ENCODE measurements around the gene KLRB1.
"Not testable (repeated sequence)": the region's sequence is repeated elsewhere in the genome, so short reads cannot be mapped to it uniquely, and the experiment has no call there.

GRCh38 chr12:9618906-9619305, 11.2 kb upstream of the KLRB1 start:
- TF ChIP-seq CTCF (IDR thresholded peaks at IDR 0.05; ENCODE audit: borderline replicate concordance, extremely low read depth, low read length, poor library complexity, severe bottlenecking); EZH2 (IDR thresholded peaks at IDR 0.05; ENCODE audit: borderline replicate concordance, low read depth, low read length, severe bottlenecking): not testable (repeated sequence)

Measured in DND-41 (cell line).